CD4-positive, alpha-beta T cell treated with Interleukin-17A for 1 hour (primary cell): ENCODE measurements around the gene DNAJC30.
A peak's percentile ranks its signal among the peaks of the same experiment; 100 is the strongest.

Source experiments
- DNase-seq: peaks from one replicate; pipeline ENCODE4 v3.0.0-alpha.2; 2020

DNAJC30 gene

GRCh38 chr7:73707045-73707631 lies 23.9 kb upstream of the DNAJC30 start:
- DNase-seq, result peak; percentile 12

- no peak for DNase-seq
Observed at GRCh38 chr7:73706126-73707044, 23.1 kb upstream of the DNAJC30 start.

DNA sequence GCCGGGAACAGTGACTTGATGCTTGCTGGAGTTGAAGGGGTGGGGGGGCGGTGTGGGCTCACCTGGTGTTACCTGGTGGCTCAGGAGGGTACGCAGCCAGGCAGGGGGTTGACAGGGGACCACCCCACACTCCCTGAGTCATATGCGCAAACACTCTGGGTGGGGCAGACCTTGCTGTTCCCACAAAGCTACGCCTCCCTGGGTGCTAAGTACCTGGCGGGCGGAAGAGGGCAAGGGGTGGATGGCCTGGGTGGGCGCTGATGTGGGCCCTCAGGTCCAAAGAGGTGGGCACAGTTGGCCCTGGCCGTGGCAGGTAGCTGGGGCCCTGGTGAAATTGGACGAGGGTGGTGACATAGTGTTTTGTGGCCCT lies 22.3 kb upstream of the DNAJC30 start:
- DNase-seq, result no peak

DNA sequence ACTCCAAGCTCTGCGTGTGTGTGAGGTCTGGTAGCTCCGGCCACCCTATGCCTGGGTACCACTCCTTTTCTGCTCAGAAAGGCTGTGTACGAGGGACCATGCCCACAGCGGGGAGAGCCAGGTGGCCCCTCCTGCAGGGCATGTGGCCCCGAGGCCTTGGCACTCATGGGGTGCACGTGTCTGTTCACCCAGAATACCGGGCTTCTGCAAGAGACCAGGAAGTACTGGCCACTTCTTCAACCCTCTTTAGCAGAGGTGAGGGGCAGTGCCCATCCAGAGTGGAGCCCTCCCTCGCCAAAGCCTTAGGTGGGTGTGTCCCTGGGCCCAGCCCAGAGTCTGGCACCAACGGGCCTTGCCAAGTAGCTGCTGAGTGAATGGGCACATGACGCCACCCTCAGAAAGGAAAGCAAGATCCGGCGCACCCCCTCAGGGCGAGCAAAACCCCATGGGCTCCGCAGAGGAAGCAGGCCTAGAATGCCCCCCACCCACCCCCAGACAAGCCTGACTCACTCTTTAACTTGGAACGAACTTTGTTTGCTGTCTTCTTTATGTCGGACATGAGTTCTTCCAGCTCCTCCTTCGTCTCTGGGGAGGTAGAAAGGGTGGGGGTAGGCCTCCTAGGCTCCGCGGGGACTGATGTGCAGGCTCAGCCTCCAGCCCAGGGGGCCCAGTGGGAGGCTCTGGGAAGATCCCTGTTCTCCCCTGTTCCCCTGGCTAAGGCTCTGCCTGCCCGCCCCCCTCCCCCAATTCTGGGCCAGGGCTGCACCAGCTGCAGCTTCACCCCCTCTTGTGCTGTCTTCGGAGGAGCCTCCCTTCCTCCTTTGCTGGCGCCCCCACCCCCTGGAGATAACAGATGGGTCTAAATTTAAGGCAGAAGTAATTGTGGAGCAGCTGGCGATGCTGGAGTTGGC lies 21.6 kb upstream of the DNAJC30 start:
- DNase-seq, result no peak

- DNase-seq, result peak; percentile 34
Observed at GRCh38 chr7:73703757-73704639, 20.7 kb upstream of the DNAJC30 start.

DNA sequence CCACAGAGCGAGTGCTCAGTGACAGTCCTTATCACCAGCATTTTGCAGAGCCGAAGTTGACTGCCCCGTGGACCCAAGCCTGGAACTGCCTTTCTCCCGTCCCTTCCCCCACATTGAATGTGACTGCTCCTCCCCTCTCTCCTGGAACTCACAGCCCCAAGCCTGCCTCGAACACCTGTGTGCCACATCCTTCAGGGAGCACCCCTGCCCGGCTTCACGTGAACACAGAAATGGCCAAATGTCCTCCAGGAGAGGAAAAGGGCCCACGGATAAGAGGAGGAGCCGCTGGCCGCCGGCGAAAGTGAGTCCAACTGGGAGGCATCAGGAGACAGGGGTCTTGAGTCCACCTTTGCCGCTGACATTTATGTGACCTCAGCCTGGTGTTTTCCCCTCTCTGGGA lies 20.0 kb upstream of the DNAJC30 start:
- DNase-seq, result no peak

DNA sequence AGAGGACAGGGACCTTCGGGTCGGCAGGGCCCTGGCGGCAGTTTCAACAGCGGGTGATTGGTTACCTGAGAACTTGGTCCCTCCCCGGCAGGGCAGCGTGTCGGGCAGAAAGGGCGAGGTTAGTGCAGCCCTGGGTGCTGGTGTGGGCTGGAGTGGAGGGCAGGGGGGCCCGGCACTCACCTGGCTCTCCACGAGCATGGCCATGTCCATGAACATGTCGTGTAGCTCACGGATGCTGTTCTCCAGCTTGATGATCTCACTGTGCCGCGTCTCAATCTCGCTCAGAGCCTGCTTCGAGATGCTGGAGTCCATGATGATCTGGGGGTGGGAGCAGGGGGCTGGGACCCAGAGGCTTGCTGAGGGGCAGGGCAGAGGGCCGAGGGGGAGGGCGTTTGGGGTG lies 19.4 kb upstream of the DNAJC30 start:
- DNase-seq, result no peak

GRCh38 chr7:73702226-73702625 lies 19.0 kb upstream of the DNAJC30 start:
- DNase-seq, result no peak

GRCh38 chr7:73701357-73701995 lies 18.2 kb upstream of the DNAJC30 start:
- DNase-seq, result peak; percentile 28

GRCh38 chr7:73700581-73701134 lies 17.4 kb upstream of the DNAJC30 start:
- DNase-seq, result no peak

GRCh38 chr7:73700069-73700423 lies 16.8 kb upstream of the DNAJC30 start:
- no peak for DNase-seq

GRCh38 chr7:73699370-73700068 lies 16.3 kb upstream of the DNAJC30 start:
- DNase-seq, result no peak

DNA sequence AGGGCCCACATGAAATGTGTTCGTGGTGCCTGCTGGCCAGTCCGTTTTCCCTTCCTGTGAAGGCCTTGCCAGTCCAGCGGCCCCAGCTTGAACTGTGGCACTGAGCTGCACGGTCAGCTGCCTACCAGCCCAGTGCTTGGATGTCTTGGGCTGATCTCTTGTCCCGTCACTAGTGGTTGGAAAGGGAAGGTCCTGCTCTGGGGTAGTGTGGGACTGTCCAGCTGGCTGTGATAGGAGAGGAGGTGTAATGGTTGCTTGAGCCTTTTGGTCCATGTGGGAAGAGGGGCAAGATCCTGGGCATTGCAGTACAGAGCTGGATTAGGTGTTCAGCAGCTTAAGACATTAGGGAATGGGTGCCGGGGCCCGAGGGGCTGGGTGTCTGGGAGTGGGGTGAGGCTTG lies 15.2 kb upstream of the DNAJC30 start:
- DNase-seq, result no peak

DNA sequence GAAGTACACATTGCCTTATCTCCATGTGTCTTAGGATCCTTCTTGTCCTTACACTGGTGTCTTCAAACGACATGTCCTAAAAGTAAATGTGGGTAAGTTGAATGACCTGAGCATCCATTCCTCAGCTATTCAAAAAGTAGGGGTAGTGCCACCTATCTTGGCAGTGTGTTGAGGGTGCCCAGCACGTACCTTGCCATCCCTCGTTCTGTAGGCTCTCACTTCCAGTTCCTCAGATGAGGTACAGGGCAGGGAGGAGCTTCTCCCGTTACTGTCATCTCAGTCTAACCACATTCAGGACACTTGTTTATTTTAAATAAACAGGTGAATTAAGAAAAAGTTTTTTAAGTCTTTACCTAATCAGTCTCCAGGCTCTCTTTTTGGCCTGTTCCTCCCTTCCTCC lies 13.1 kb upstream of the DNAJC30 start:
- DNase-seq, result no peak

- DNase-seq, result no peak
Observed at GRCh38 chr7:73690646-73691045, 7.4 kb upstream of the DNAJC30 start.

DNA sequence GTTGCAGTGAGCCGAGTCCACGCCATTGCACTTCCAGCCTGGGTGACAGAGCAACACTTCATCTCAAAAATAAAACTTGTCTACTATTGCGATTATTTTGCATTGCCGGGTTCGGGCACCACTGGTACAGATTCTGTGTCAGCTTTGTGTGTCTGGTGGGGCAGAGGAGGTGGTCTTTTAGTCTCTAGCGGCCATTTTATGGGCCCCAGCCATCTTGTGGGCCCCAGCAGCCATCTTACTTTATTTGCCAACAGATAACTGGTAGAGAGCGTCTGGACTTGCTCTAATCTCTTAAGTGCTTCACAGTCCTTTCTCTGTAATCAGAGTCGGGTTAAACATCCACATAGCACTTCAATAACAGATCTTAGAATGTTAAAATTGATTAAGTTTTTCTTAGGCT lies 5.0 kb upstream of the DNAJC30 start:
- no peak for DNase-seq

- no peak for DNase-seq
Observed at GRCh38 chr7:73685311-73685710, 2.1 kb upstream of the DNAJC30 start.

GRCh38 chr7:73683788-73684693 lies 788 bp upstream of the DNAJC30 start:
- DNase-seq, result no peak

GRCh38 chr7:73682745-73683055 lies 553 bp downstream of the DNAJC30 start:
- DNase-seq, result no peak

DNA sequence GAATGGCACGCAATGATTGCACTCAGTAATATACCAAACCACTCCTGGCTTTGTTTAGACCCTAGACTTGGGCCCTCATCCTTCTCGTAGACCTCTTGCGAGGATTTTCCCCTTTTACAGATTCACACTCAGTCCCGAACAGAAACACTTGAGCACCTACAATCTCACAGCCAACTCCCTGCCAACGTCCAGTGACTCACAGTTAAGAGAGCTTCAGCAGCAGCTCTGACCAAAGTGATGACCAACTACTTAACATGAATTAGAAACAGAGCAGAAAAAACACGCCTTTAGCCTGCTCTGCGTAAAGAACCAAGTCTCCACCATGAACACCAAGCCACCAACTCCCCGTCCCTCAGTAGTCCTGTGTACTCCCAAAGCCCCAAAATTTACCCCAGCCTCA lies 2.2 kb downstream of the DNAJC30 start:
- no peak for DNase-seq
